HL-60 (cell line): Measurements from ENCODE around the gene AGBL4.

Experiments
- GABPA ChIP-seq: IDR thresholded peaks from 2 replicates; pipeline ENCODE4 v1.6.1; 2012; ENCODE audit warnings: low read depth
- POLR2AphosphoS5 ChIP-seq: IDR thresholded peaks from 2 replicates; pipeline ENCODE4 v1.6.1; 2012; ENCODE audit warnings: low read depth
- SPI1 ChIP-seq: IDR thresholded peaks from 2 replicates; pipeline ENCODE4 v1.6.1; 2012; ENCODE audit warnings: low read depth, mild to moderate bottlenecking, borderline replicate concordance
- TF ChIP-seq, protein P1 (sequence below): IDR thresholded peaks from one replicate; pipeline ENCODE4 v1.5.1; 2011; ENCODE audit warnings: low read length, control low read depth, inconsistent platforms; ENCODE audit not compliant: insufficient read depth

DNA sequence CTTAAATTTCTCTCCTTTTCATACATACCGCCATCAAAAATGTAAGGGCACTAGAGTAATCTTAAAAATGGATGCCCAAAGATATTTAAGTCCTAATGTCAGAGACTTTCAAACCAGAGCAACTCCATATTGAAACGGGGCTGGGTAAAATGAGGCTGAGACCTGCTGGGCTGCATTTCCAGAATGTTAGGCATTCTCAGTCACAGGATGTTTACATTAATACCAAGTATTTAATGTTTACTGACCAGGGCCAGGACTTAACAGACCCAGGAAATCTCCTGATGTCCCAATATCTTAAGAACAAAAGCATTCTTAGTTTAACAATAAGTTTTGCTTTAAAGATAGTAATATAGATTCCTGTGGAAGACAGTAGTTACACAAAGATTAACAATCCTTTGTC, 683.2 kb downstream of the AGBL4 start:
- TF ChIP-seq, protein P1, sequence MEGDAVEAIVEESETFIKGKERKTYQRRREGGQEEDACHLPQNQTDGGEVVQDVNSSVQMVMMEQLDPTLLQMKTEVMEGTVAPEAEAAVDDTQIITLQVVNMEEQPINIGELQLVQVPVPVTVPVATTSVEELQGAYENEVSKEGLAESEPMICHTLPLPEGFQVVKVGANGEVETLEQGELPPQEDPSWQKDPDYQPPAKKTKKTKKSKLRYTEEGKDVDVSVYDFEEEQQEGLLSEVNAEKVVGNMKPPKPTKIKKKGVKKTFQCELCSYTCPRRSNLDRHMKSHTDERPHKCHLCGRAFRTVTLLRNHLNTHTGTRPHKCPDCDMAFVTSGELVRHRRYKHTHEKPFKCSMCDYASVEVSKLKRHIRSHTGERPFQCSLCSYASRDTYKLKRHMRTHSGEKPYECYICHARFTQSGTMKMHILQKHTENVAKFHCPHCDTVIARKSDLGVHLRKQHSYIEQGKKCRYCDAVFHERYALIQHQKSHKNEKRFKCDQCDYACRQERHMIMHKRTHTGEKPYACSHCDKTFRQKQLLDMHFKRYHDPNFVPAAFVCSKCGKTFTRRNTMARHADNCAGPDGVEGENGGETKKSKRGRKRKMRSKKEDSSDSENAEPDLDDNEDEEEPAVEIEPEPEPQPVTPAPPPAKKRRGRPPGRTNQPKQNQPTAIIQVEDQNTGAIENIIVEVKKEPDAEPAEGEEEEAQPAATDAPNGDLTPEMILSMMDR, result no peak
- TF ChIP-seq POLR2AphosphoS5, result no peak
- no peak for TF ChIP-seq GABPA
- TF ChIP-seq SPI1, result no peak
